Measurements from ENCODE around the gene EMX2. TPM values are rescaled to one million over a fixed set of nuclear protein-coding genes. Genes with fewer than 3 reads are reported as not detected.
"Not testable (repeated sequence)": the region's sequence is repeated elsewhere in the genome, so short reads cannot be mapped to it uniquely, and the experiment has no call there.

Gene EMX2
- total RNA-seq, 1 donor, result not detected

DNA sequence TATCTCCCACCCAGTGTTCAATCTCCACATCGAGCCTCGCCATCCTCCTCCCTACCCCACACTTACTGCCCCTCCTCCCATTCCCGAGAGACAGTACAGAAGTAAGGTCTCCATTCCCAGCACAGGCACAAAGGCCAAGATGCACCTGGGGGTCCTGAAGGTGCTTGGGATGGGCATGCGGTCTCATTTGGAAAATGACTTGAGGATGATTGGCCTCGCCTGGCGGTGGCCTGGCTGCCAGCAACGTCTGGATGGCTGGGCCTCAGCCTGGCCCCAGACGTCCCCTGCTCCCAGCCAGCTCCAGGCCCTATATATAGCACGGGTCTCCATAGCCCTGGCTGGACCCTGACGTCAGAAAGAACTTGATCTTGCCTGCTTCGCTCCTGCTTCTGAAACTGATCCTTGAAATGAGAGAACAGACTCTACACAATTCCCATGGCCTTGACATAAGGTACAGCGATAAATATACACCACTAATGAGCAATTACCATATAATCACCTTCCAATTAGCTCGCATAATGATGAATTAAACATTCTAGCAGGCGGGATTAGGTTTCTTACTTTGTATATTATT, 11.8 kb downstream of the EMX2 start:
- DNase-seq (ENCODE audit: low read depth in 2 of 3, low spot score in 2 of 3), result no peak

DNA sequence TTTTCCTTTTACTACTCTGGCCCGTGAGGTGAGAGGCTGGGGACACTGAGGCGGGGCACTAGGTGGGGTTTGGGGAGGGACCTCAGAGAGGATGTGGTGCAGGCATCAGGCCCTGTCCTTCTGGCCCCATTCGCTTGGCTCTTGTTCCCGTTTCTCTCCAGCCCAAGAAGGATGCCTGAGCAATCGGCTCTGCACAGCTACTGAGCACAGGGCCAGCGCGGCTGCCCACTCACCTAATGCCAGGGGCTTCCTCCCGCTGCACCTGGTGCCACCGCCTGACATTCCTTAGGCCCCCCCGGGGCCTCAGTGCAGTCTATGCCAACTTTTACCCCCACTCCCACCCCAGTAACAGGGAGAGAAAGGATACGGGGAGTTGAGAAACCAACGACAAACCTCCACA, 12.5 kb downstream of the EMX2 start:
- DNase-seq (ENCODE audit: low read depth in 2 of 3, low spot score in 2 of 3), result no peak

DNA sequence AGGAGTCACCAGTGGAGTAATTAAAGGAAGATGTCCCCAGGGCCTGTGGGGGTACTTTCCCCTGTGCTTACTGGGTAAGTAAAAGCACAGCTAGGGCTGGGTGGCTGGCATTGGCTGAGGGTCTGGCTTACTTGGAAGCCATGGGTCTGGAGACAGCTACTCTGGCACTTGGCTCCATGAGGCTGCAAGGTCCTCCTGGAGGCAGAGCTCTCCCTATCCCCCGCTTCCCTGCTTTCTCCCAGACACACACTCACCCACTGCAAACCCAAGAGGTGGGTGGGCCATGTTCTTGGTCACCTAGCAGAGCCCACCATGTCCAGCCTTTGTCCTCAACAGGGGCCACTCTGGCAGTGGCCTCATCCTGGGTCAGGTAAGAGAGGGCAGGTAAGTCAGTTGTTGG, 13.3 kb downstream of the EMX2 start:
- no peak for DNase-seq (ENCODE audit: low read depth in 2 of 3, low spot score in 2 of 3)

DNA sequence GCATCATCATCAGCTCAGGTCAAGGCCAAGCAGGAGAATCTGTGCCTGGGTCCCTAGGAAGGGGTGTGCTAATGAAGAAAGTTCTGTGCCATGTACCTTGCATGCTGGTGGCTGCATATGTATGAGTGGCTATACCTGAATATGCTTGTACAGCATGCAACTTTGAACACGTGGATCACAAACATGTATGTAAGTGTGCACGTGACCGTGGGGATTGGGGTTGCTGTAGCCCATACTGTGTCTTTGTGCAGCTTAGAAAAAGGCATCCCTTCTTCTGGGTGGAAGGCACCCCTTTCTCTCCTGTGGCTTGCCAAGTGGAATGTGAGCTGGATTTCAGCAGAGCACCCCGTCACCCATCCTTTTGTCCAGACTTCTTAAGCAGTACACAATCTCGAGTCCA, 13.8 kb downstream of the EMX2 start:
- no peak for DNase-seq (ENCODE audit: low read depth in 2 of 3, low spot score in 2 of 3)

DNA sequence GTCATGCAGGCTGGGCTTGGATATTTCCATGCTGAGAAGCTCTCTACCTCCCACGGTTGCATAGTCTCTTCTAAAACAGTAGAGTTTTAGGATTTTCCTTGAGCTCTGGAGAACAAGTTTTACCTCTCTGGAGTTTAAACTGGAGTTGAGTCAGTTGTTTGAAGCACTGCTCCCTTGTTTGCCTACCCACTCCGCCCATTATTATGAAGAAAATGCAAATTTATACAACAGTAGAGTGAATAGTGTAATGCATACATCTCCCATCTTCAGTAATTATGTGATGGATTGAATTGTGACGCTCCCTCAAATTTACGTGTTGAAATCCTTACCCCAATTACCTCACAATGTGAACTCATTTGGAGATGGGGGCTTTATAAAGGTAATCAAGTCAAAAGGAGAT, 17.2 kb downstream of the EMX2 start:
- no peak for DNase-seq (ENCODE audit: low read depth in 2 of 3, low spot score in 2 of 3)

DNA sequence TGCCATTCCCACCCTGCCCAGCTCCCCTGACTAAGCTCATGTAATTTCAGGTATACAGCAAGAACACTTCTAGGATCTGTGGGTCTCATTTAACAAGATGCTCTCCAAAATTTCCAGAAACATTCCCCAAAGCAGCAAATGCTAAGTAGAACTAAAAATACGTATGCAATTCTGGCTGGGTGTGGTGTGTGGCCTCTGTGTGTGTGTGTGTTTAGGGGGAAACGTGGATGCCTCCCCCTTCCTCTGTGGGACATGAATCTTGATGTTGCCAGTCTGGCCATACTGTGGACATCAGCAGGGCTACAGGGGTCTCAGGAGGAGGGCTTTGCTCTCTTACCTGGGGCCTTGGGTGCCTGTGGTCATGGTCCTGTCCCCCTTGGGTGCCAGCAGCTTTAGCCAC, 18.4 kb downstream of the EMX2 start:
- DNase-seq (ENCODE audit: low read depth in 2 of 3, low spot score in 2 of 3), result no peak

DNA sequence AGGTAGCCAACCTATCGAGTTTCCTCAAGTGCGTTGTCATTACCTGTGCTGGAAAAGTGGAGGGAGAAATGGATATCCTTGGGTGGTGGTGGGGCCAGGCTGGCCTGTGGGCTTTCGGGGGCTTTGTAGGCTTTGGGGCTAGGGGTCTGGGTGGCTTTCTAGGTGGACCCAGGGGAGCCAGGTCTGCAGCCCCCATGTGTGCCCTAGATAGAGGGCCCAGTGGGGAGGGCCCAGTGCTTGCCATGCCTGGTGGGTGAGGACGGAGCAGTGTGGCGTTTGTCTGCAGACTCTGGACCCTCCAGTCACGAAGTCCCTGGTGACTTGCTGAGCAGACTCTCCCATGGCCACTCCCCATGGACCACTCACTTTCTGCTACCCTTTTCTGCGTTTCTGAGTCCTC, 19.7 kb downstream of the EMX2 start:
- DNase-seq (ENCODE audit: low read depth in 2 of 3, low spot score in 2 of 3), result no peak

DNA sequence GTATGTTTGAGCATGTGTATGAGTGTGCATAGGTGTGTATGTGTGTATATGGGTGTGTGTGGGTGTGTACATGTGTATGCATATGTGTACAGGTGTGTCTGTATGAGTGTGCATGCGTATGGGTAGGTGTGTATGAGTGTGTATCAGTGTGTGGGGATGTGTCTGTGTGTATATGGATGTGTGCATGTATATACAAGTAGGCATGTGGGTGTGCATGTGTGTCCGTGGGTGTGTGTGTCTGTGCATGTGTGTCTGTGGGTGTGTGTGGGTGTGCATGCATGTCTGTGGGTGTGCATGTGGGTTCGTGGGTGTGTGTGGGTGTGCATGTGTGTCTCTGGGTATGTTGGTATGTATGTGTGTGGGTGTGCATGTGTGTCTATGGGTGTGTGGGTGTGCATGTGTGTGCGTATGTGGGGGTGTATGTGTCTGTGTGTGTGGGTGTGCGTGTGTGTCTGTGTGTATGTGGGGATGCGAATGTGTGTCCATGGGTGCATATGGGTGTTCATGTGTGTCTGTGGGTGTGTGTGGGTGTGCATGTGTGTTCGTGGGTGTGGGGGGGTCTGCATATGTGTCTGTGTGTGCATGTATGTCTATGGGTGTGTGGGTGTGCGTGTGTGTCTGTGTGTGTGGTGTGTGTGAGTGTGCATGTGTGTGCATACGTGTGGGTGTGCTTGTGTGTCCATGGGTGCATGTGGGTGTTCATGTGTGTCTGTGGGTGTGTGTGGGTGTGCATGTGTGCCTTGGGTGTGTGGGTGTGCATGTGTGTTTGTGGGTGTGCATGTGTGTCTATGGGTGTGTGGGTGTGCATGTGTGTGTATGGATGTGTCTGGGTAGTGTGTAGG, 20.6 kb downstream of the EMX2 start:
- no peak for DNase-seq (ENCODE audit: low read depth in 2 of 3, low spot score in 2 of 3)

DNA sequence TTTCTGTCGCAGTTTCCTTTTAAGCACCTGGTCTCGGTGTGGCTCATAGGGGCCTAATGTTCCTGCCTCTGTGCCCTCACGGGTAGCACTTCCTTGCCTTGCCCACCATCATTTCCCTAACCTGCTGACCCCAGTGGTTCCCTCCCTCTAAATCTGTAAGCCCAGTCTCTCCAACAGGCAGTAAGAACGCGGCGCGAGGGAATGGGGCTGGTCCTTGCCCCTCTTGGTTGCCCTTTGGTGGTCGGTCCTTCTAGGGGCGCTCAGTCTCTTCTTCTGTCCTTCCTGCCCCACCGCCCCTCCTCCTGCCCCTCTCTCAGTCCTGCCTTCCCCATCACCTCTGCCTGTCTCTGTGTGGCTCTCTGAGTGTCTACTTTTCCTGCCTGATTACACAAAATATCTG, 21.2 kb downstream of the EMX2 start:
- DNase-seq (ENCODE audit: low read depth in 2 of 3, low spot score in 2 of 3), result no peak

DNA sequence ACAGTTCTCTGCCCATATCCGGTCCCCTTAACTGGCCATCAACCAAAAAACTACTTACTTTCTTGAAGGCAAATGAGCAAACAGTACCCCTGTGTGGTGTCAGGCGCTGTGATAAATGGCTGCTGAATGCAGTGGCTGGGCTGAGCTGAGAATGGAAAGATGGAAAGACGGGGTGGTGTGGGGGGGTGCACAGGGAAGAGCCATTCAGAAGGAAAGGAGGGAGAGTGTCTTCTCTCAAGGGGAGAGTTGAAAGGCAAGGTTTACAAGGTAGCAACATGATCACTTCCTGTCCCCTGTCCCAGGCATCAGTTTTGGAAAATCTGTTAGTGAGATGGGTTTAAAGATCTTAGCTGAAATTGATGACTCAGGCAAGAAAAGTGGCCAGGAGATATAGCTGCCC, 22.5 kb downstream of the EMX2 start:
- DNase-seq (ENCODE audit: low read depth in 2 of 3, low spot score in 2 of 3), result no peak

DNA sequence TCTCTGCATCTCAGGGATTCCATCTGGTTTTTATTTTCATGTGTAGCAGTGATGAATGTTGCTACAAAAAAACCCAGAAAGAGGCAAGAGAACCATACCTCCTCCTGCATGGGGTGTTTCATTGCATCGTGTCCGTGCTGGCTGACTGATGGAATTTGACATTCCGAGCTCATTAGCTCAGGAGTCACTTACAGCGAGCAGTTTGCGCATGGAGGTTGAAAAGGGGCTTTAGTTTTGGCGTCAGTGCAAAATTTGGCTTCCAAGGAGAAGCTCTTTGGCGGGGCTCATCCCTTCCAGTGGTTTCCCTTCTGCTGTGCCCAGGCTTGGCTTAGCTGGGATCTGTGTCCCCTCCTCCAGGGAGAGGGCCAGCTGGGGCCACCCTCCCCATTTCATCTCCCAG, 25.8 kb downstream of the EMX2 start:
- no peak for DNase-seq (ENCODE audit: low read depth in 2 of 3, low spot score in 2 of 3)

DNA sequence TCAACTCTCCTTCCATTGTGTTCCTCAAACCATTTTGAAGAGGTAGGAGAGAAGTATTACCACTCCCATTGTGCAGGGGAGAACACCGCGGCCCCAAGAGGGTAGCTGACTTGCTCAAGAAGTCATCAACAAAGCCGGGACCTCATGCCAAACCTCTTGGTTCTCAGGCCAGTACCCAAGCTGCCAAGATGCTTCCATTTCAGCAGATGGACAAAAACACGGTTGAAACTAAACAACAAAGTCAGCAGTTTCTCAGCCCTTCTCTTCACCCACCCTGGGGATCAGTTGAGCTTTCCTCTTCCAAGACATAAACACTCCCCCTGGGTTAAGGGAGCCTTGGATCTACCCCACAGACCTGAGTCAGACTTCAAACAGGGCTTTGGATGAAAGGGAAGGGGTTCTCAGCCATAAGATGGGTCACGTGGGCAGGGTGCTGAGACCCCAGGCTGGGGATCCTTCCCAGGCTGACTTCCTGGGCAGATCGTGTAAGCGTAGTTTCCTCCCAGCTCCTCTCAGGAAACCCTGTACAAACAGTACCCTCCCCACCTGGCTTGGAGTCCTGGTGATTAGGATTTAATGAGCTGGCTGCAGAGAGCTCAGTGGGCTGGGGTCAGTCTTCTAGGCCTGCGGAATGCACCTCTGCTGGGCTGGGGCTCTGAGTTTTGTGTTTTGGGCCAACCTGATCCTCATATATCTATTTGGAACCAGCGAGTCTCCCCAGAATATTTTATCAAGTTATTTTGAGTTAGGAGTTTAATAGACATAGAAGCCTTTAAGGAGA, 27.3 kb downstream of the EMX2 start:
- DNase-seq (ENCODE audit: low read depth in 2 of 3, low spot score in 2 of 3), result no peak

DNA sequence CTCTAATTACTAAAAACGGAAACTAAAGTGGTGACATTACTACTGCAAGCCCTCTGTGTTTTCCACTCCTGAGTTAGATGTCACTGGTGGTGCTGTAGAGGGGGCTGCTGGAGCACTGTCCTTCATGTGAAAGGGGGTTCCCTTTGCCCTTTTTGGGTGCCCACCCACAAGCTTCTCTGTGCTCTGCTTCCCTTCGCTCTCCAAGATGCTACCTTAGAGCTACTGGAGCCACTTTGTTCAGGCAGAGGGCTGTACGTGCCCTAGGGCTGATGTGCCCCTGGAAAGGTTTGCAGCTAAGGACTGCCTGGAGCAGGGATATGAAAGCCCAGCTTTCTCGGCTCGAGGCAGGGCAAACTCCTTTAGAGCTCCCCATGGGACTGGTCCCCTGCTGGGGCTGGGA, 28.3 kb downstream of the EMX2 start:
- DNase-seq (ENCODE audit: low read depth in 2 of 3, low spot score in 2 of 3), result no peak

DNA sequence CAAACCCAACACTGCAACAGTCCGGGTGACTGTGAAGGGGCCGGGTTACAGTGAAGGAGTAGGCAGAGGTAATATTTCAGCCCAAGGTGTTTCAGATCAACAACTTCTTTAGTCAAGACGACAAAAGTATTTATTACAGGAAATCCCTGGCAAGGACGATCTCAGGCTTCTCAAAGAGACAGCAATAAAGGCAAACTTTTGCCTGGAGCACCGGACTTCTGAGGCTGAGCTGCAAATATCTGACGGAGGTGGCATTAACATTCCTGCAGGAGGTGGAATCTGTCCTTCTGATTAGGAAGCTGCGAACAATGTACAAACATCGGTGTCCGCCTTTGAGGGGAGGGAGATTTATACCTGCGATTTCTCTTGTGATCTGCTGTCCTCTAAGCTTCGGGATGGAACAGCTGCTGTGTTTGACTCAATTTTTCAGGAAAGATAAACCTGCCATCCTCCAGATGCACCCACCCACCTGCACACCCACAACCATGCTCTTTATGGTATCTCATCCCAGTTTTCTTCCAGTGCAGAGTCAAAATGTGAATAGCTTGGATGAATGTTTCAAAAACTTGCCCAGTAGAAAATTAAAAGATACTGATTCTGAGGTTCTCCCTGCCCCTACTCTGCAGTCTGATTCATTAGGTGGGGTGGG, 32.1 kb downstream of the EMX2 start:
- no peak for DNase-seq (ENCODE audit: low read depth in 2 of 3, low spot score in 2 of 3)

DNA sequence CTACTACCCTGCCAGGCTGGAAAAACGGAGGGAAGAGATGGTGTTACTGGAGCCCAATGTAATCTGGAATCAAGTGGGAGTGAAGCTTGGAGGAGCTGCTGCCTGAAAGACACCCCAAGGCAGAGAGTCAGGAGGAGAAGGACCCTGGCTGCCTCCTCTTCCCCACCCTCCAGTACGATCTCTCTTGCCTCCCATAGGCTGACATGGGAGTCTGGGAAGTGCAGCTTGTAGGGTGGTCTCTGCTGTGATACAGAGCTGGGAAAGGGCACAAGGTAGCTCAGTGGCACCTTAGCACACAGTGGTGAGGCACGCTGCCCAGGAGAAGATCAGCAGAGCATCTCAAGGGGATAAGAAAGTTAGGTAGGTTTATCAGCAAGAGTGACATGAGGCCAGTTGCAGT, 35.9 kb downstream of the EMX2 start:
- no peak for DNase-seq (ENCODE audit: low read depth in 2 of 3, low spot score in 2 of 3)

DNA sequence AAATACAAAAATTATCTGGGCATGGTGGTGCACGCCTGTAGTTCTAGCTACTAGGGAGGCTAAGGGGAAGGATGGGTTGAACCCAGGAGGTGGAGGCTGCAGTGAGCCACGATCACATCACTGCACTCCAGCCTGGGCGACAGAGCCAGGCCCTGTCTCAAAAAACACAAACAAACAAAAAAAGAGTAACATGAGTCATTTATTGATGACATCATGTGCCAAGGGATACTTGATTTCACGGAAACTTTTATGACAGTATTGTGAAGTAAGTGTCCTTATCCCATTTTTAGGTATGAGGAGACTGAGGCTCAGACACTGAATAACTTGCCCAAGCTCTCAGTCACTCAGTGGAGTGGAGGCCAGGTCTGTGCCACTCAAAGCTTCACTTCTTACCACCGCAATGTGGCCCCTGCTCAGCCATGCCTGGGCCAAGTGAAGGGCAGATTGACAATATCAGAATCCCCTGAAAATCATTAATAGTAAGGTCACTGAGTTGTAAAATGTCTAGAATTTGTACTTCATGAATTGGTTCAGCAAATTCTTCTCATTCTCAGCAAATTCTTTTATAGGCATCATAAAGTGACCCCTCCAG, 36.5 kb downstream of the EMX2 start:
- DNase-seq (ENCODE audit: low read depth in 2 of 3, low spot score in 2 of 3), result no peak

DNA sequence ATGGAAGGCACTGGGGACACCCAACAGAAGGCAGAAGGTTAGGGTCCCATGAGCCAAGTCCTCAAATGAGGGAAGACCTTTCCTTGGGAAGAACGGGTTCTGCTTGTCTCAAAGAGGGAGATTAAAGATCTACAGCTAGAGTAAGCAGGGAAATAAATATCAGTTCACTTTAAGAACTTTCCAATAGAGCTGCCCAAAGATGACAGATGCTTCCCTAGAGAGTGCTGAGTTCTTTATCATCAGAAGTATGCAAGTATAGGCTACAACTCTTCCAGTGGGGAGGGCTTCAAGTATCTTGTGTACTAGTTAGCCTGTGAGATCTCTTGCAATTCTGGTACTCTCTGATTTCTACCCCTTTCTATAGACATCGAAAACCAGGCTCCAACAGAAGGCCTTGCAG, 39.4 kb downstream of the EMX2 start:
- no peak for DNase-seq (ENCODE audit: low read depth in 2 of 3, low spot score in 2 of 3)

DNA sequence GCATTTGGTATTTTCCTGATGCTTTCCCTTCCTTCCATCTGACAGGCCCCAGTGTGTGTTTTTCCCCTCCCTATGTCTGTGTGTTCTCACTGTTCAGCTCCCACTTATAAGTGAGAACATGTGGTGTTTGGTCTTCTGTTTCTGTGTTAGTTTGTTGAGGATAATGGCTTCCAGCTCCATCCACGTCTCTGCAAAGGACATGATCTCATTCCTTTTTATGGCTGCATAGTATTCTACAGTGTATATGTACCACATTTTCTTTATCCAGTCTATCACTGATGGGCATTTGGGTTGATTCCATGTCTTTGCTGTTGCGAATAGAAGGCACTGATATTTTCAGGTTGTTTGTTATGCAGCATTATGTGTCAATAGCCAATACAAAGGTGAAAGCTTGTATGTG, 42.3 kb downstream of the EMX2 start:
- DNase-seq (ENCODE audit: low read depth in 2 of 3, low spot score in 2 of 3), result not testable (repeated sequence)

DNA sequence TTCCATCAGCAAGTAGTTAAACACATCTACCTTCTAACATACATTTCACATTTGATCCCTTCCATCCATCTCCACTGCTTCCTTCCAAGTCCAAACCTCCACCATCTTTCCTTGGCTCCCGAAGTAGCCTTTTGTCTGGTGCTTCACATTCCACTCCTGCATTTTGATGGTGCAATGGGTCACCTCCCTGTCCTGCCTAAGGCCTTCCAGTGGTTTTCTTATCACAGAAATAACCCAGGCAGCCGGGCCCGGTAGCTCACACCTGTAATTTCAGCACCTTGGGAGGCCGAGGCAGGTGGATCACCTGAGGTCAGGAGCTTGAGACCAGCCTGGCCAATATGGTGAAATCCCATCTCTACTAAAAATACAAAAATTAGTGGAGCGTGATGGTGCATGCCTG, 44.5 kb downstream of the EMX2 start:
- no peak for DNase-seq (ENCODE audit: low read depth in 2 of 3, low spot score in 2 of 3)

DNA sequence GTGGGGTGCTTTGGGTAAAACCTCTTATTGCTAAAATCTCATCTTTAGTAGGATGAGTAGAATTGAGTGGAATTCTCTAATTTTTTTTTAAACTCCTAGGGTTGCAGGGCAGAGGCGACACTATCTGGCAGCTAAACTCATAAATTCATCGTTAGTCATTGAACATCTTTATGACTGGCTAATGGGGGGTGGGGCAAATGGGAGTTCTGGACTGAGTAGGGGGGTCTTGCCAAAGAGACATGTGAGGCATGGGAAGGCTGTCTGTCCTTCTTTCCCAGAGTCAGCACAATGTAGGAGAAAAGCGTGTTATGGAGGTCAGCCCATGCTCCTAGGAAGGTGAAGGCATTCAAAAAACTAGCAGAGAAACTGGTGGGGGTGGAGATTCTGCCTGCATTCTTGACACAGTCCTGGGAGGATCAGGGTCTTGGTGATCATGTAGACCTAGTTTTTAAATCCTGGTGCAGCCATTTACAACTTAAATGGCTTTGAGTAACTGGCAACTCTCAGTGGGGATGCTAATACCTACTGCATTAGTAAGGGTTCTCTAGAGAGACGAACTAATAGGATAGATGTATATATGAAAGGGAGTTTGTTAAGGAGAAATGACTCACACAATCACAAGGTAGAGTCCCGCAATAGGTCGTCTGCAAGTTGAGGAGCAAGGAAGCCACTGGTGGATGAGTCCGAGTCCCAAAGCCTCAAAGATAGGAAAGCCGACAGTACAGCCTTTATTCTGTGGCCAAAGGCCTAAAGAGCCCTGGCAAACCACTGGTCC, 47.7 kb downstream of the EMX2 start:
- DNase-seq (ENCODE audit: low read depth in 2 of 3, low spot score in 2 of 3), result no peak
